Germinal center (tissue), 1 donor: ENCODE data around the gene KCTD20.

Experiments
- DNase-seq: peaks from one replicate; pipeline ENCODE4 v3.0.0; 2012; ENCODE audit warnings: mixed read lengths, low spot score

The KCTD20 gene

DNA sequence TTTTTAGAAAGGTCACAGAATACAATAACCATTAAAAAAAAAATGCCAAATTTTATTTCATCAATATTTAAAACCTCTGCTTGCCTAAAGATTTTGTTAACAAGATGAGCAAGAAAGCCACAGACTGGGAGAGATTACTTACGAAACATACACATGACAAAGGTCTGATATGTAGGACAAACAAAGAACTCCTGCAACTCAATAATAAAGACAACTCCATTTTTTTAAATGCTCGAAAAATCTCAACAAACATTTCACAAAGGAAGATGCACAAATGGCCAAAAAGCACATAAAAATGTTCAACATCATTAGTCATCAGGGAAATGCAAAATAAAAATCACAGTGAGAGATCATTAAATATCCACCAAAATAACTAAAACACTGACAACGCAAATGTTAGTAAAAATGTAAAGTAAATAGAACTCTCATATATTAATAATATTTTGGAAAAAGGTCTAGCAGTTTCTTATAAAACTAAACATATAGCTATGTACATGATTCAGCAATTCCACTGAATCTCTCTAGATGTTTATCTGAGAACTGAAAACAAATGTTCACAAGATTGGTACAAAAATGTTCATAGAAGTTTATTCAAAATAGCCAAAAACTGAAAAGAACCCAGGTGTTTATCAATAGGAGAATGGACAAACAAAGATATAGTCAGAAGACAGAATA, 94.2 kb downstream of the KCTD20 start:
- no peak for DNase-seq

DNA sequence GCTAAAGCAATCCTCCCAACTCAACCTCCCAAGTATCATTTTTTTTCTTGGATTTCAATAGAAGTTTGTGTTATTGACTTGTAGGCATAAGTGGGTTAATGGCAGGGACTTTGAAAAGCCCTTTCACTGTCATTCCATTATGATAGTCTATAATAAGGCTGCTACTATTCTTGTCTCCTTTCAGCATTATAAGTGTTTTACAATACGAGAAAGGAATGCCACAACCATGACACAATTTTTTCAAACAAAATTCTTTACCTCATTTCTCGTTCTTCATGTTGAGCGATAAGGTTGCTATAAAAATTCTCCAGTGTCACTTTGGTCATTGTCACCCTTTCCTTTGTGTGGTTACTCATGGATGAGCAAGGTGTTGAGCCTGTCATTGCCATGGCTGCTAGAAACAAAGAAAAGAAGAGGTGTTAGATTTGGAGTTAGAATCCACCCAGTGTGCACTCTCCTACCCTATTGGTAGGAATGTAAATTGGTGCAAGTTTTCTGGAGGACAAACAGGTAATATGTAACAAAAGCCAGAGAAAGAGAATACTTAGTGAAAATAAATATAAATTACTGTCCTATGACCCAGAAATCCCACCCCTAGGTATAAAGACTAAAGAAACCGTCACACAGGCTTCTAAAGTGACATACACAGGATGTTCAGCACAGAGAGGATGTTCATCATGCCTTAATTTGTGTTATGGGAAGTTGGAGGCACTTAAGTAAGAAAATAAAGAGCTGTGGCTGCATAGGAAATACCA, 97.2 kb downstream of the KCTD20 start:
- DNase-seq, result no peak
